ENCODE results near the gene DDX43. TPM values are rescaled to one million over a fixed set of nuclear protein-coding genes. Genes with fewer than 3 reads are reported as not detected.

Gene DDX43
- total RNA-seq, 4 donors from 2014 or later: 0.11 to 3.4 (median 1.5) TPM; not detected in 1

GRCh38 chr6:73395875-73396274, 1.2 kb downstream of the DDX43 start:
- no peaks in the 10 kb centered on the region for H3K36me3 ChIP-seq
- TF ChIP-seq POLR2A (IDR thresholded peaks at IDR 0.05): no peak
- no peak for TF ChIP-seq CTCF (IDR thresholded peaks at IDR 0.05)
- intact Hi-C loops (cut with DNase I): no loop called here
- H3K27me3 ChIP-seq: no peaks in the 10 kb centered on the region
- no peak overlapping the region for H3K27ac ChIP-seq
- no peaks in the 10 kb centered on the region for H3K9me3 ChIP-seq
- no peaks in the 10 kb centered on the region for H3K4me1 ChIP-seq
- no peak for DNase-seq
- no peak overlapping the region for H3K4me3 ChIP-seq
- WGBS, 2 donors: 88 to 96% methylated on average over 10 of the region's 10 CpGs

DNA sequence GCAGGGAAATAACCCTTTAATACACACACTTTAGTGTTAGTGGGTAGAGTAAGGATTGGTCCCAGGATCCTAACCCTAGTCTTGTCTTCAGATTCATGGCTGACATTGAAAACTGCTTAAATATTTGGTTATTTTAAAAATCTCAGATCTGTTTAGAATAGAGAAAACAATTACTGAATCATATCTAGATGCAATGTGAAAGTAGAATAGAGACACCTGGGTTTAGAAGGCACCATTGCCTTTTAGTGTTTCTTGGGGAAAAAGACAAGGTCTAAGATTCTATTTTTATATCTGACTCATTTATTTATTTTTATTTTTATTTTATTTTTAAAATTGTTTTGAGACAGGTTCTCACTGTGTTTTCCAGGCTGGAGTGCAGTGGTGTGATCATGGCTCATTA, 6.0 kb downstream of the DDX43 start:
- TF ChIP-seq POLR2A (IDR thresholded peaks at IDR 0.05): no peak
- TF ChIP-seq CTCF (IDR thresholded peaks at IDR 0.05): no peak

GRCh38 chr6:73409395-73409794, 14.8 kb downstream of the DDX43 start:
- Histone ChIP-seq H3K4me1 (no peaks in the 10 kb centered on the region), H3K9me3 (no peaks in the 10 kb centered on the region), H3K36me3 (no peaks in the 10 kb centered on the region), H3K27me3 (no peaks in the 10 kb centered on the region), H3K27ac (no peak overlapping the region), H3K4me3 (no peak overlapping the region)
- intact Hi-C loops (cut with DNase I): no loop called here
- 86 to 92% methylated on average over 1 of the region's 1 CpG for WGBS, 2 donors
- DNase-seq: no peak
- no peak for TF ChIP-seq CTCF (IDR thresholded peaks at IDR 0.05)
- no peak for TF ChIP-seq POLR2A (IDR thresholded peaks at IDR 0.05)

More for the DNA sequence above, 6.0 kb downstream of the DDX43 start:
- no peak overlapping the region for H3K4me3 ChIP-seq
- H3K4me1 ChIP-seq: no peaks in the 10 kb centered on the region
- no peak for DNase-seq
- no peak overlapping the region for H3K27ac ChIP-seq
- H3K27me3 ChIP-seq: no peaks in the 10 kb centered on the region
- no peaks in the 10 kb centered on the region for H3K36me3 ChIP-seq
- intact Hi-C loops (cut with DNase I): no loop called here
- no peaks in the 10 kb centered on the region for H3K9me3 ChIP-seq

DNA sequence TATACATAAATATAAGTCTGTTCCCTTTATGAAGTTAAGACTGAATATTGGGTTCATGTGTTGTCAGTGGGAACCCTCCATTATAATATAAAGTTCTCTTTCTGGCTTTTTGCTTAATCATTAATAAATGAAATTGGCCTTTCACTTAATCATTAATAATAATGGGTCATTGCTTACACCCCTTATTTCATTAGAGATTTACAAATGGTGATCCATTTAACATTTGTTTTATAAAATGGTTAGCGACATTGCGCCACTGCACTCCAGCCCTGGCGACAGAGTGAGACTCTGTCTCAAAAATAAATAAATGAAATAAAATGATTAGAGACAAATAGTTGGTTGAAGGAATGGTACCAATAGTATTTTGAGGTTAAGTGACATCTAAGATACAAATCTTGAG, 18.5 kb downstream of the DDX43 start:
- DNase-seq: no peak
- intact Hi-C loops (cut with DNase I): no loop called here
- 71 to 81% methylated on average over 3 of the region's 3 CpGs for WGBS, 2 donors

GRCh38 chr6:73418081-73418741, 23.6 kb downstream of the DDX43 start:
- DNase-seq: no peak
- intact Hi-C loops (cut with DNase I): no loop called here
- H3K4me3 ChIP-seq: no peak overlapping the region
- no peaks in the 10 kb centered on the region for H3K9me3 ChIP-seq
- 88 to 90% methylated on average over 11 of the region's 11 CpGs for WGBS, 2 donors
- H3K36me3 ChIP-seq: peaks cover 0 to 25% (median 6%) of the 10 kb centered on the region in 3 donors
- H3K27ac ChIP-seq: no peak overlapping the region
- TF ChIP-seq CTCF (IDR thresholded peaks at IDR 0.05) (no peak), POLR2A (IDR thresholded peaks at IDR 0.05) (no peak)
- H3K27me3 ChIP-seq: no peaks in the 10 kb centered on the region
- no peaks in the 10 kb centered on the region for H3K4me1 ChIP-seq

More for the DNA sequence above, 18.5 kb downstream of the DDX43 start:
- Histone ChIP-seq H3K9me3 (no peaks in the 10 kb centered on the region), H3K27ac (no peak overlapping the region), H3K36me3 (peaks cover 0 to 8% (median 0%) of the 10 kb centered on the region in 3 donors), H3K4me1 (no peaks in the 10 kb centered on the region), H3K4me3 (no peak overlapping the region), H3K27me3 (no peaks in the 10 kb centered on the region)
- TF ChIP-seq POLR2A (IDR thresholded peaks at IDR 0.05) (no peak), CTCF (IDR thresholded peaks at IDR 0.05) (no peak)
